Epithelial cell of esophagus (primary cell): Measurements from ENCODE around the gene PAQR4.

Experiments
- DNase-seq: peaks from one replicate; pipeline ENCODE4 v3.0.0; 2010; ENCODE audit warnings: low read depth
- H3K4me3 ChIP-seq: 2 replicates; pipeline ENCODE4 v1.5.1; 2011; ENCODE audit warnings: mild to moderate bottlenecking, low read length, control low read depth
- CTCF ChIP-seq: IDR thresholded peaks from 2 replicates; pipeline ENCODE4 v1.5.1; 2011; ENCODE audit warnings: low read depth, mild to moderate bottlenecking, low read length, control low read depth, inconsistent platforms; ENCODE audit not compliant: insufficient read depth; ENCODE audit errors: missing control alignments

PAQR4 gene

GRCh38 chr16:3012828-3013420 is 43.8 kb downstream of the PAQR4 start, which contains the start of gene CLDN9:
Gene CLDN9, plus strand, starts transcription at chr16:3012923. Its CDS starts 440 bp downstream, at chr16:3013363.
- H3K4me3 ChIP-seq, result no peak within 1 kb of the TSS
- no peak for DNase-seq
- TF ChIP-seq CTCF, result no peak

GRCh38 chr16:3013491-3013951 is 44.4 kb downstream of the PAQR4 start:
- TF ChIP-seq CTCF, result no peak
- no peak for DNase-seq
- H3K4me3 ChIP-seq, result no peak overlapping the region

GRCh38 chr16:3013998-3014690 is 45.0 kb downstream of the PAQR4 start:
- TF ChIP-seq CTCF, result no peak
- no peak overlapping the region for H3K4me3 ChIP-seq
- no peak for DNase-seq

GRCh38 chr16:3014971-3015370 is 45.8 kb downstream of the PAQR4 start:
- no peak for DNase-seq
- H3K4me3 ChIP-seq, result no peak overlapping the region
- no peak for TF ChIP-seq CTCF

- H3K4me3 ChIP-seq, result no peak overlapping the region
- DNase-seq, result no peak
- TF ChIP-seq CTCF, result no peak
Observed at GRCh38 chr16:3015865-3016521, 46.8 kb downstream of the PAQR4 start.

- no peak overlapping the region for H3K4me3 ChIP-seq
- TF ChIP-seq CTCF, result no peak
- DNase-seq, result no peak
Observed at GRCh38 chr16:3017344-3017743, 48.2 kb downstream of the PAQR4 start.
